Neural cell (in vitro differentiated cells): ENCODE results near the gene SLC22A14. TPM values are rescaled to one million over a fixed set of nuclear protein-coding genes. Genes with fewer than 3 reads are reported as not detected.

Source experiments
- H2AFZ ChIP-seq: fragments of 200-600, 300-800 bp; sonication (generic), shearing (Covaris generic); 2 replicates; pipeline ENCODE4 v1.6.0; 2014; ENCODE audit warnings: low read depth, mild to moderate bottlenecking, antibody characterized with exemption, low read length, moderate library complexity
- H3F3A ChIP-seq: fragments of 200-600 bp; shearing (Covaris generic); 2 replicates; pipeline ENCODE4 v1.6.1; 2016; ENCODE audit warnings: mild to moderate bottlenecking, moderate library complexity, mixed read lengths, antibody characterized with exemption, low read length; ENCODE audit not compliant: insufficient read depth, poor library complexity, severe bottlenecking
- H3K27ac ChIP-seq: fragments of 200-600, 300-800 bp; sonication (generic), shearing (Covaris generic); 2 replicates; pipeline ENCODE4 v1.5.1; 2014; ENCODE audit warnings: mild to moderate bottlenecking, low read length, moderate library complexity
- H3K27me3 ChIP-seq: fragments of 300-800, 200-600 bp; sonication (generic), shearing (Covaris generic); 2 replicates; pipeline ENCODE4 v1.6.0; 2014; ENCODE audit warnings: mild to moderate bottlenecking, low read depth, low read length, moderate library complexity; ENCODE audit not compliant: insufficient read depth
- H3K36me3 ChIP-seq: fragments of 300-800, 200-600 bp; sonication (generic), shearing (Covaris generic); 2 replicates; pipeline ENCODE4 v1.5.1; 2014; ENCODE audit warnings: mild to moderate bottlenecking, antibody characterized with exemption, low read length, moderate library complexity; ENCODE audit not compliant: insufficient read depth
- H3K4me2 ChIP-seq: fragments of 300-800, 200-600 bp; sonication (generic), shearing (Covaris generic); 2 replicates; pipeline ENCODE4 v1.6.0; 2014; ENCODE audit warnings: mild to moderate bottlenecking, low read length
- H3K4me3 ChIP-seq: fragments of 300-800, 200-600 bp; sonication (generic), shearing (Covaris generic); 2 replicates; pipeline ENCODE4 v1.5.1; 2014; ENCODE audit warnings: mild to moderate bottlenecking, low read length, moderate library complexity
- H3K79me2 ChIP-seq: fragments of 200-600 bp; shearing (Covaris generic); replicated peaks from 2 replicates; pipeline ENCODE4 v1.6.0; 2014; ENCODE audit warnings: mild to moderate bottlenecking, low read length, moderate library complexity; ENCODE audit not compliant: insufficient read depth
- H3K9ac ChIP-seq: fragments of 300-800, 200-600 bp; sonication (generic), shearing (Covaris generic); 2 replicates; pipeline ENCODE4 v1.6.1; 2016; ENCODE audit warnings: mild to moderate bottlenecking, low read length, mixed read lengths
- H3K9me2 ChIP-seq: fragments of 200-600 bp; shearing (Covaris generic); 2 replicates; pipeline ENCODE4 v1.6.1; 2016; ENCODE audit warnings: mild to moderate bottlenecking, low read length, mixed read lengths; ENCODE audit not compliant: insufficient read depth
- H3K9me3 ChIP-seq: fragments of 200-600, 300-800 bp; sonication (generic), shearing (Covaris generic); 2 replicates; pipeline ENCODE4 v1.6.1; 2016; ENCODE audit warnings: mild to moderate bottlenecking, mixed run types, low read length, moderate library complexity, mixed read lengths
- H4K20me1 ChIP-seq: fragments of 200-600 bp; shearing (Covaris generic); 2 replicates; pipeline ENCODE4 v1.6.1; 2016; ENCODE audit warnings: mild to moderate bottlenecking, mixed run types; ENCODE audit not compliant: insufficient read depth
- CTCF ChIP-seq: fragments of 450-650 bp; IDR thresholded peaks from 2 replicates; pipeline ENCODE4 v1.5.1; 2014; ENCODE audit warnings: antibody characterized with exemption, mild to moderate bottlenecking, moderate library complexity; ENCODE audit not compliant: poor library complexity, severe bottlenecking
- EP300 ChIP-seq: fragments of 450-650 bp; conservative IDR thresholded peaks from 2 replicates; pipeline ENCODE4 v1.6.1; 2014; ENCODE audit warnings: antibody characterized with exemption, mild to moderate bottlenecking, moderate library complexity; ENCODE audit not compliant: poor library complexity, severe bottlenecking
- EZH2 ChIP-seq: fragments of 200-600, 300-800 bp; shearing (Covaris generic), sonication (generic); IDR thresholded peaks from 2 replicates; pipeline ENCODE4 v1.6.1; 2014; ENCODE audit warnings: antibody characterized with exemption, low read length, borderline replicate concordance, mild to moderate bottlenecking; ENCODE audit not compliant: insufficient read depth, poor library complexity, severe bottlenecking
- MXI1 ChIP-seq: fragments of 450-650 bp; conservative IDR thresholded peaks from 2 replicates; pipeline ENCODE4 v1.6.1; 2014; ENCODE audit warnings: antibody characterized with exemption, mild to moderate bottlenecking; ENCODE audit not compliant: poor library complexity, severe bottlenecking
- POLR2AphosphoS5 ChIP-seq: IDR thresholded peaks from 2 replicates; pipeline ENCODE4 v1.6.1; 2012
- RAD21 ChIP-seq: fragments of 450-650 bp; conservative IDR thresholded peaks from 2 replicates; pipeline ENCODE4 v1.6.1; 2014; ENCODE audit warnings: antibody characterized with exemption, mild to moderate bottlenecking, moderate library complexity
- REST ChIP-seq: IDR thresholded peaks from 2 replicates; pipeline ENCODE4 v1.6.1; 2012; ENCODE audit warnings: borderline replicate concordance
- SMC3 ChIP-seq: fragments of 450-650 bp; conservative IDR thresholded peaks from 2 replicates; pipeline ENCODE4 v1.6.1; 2014; ENCODE audit warnings: antibody characterized with exemption, mild to moderate bottlenecking, moderate library complexity; ENCODE audit not compliant: poor library complexity
- TAF1 ChIP-seq: IDR thresholded peaks from 2 replicates; pipeline ENCODE4 v1.6.1; 2012; ENCODE audit warnings: low read depth
- polyA plus RNA-seq: library from polyadenylated mRNA; depleted of rRNA; stranded (reverse); fragments of >200 nt; gene quantifications from 2 replicates; pipeline ENCODE4 v1.2.3, GENCODE V29; 2014

The SLC22A14 gene
- polyA plus RNA-seq, 1 donor from 2014 or later = 0.25 TPM

GRCh38 chr3:38268087-38268486, 14.0 kb upstream of the SLC22A14 start:
- Histone ChIP-seq H3K79me2 (no peaks in the 10 kb centered on the region), H3K9me3 (no peaks in the 10 kb centered on the region), H3K27ac (no peak overlapping the region), H3K9ac (no peak overlapping the region), H4K20me1 (no peaks in the 10 kb centered on the region), H3K4me3 (no peak overlapping the region), H3K9me2 (no peaks in the 10 kb centered on the region), H3K36me3 (no peaks in the 10 kb centered on the region), H2AFZ (no peak overlapping the region), H3K27me3 (no peaks in the 10 kb centered on the region), H3F3A (no peaks in the 10 kb centered on the region), H3K4me2 (no peak overlapping the region)
- TF ChIP-seq EP300 (no peak), EZH2 (no peak), POLR2AphosphoS5 (no peak), MXI1 (no peak), REST (no peak), SMC3 (no peak), RAD21 (no peak), CTCF (no peak), TAF1 (no peak)

- no peaks in the 10 kb centered on the region for H3K9me2 ChIP-seq
- no peaks in the 10 kb centered on the region for H3K79me2 ChIP-seq
- no peaks in the 10 kb centered on the region for H3K36me3 ChIP-seq
- no peak overlapping the region for H3K27ac ChIP-seq
- H3K9me3 ChIP-seq = no peaks in the 10 kb centered on the region
- H4K20me1 ChIP-seq = no peaks in the 10 kb centered on the region
- TF ChIP-seq POLR2AphosphoS5 (no peak), SMC3 (no peak), RAD21 (no peak)
- H3K9ac ChIP-seq = no peak overlapping the region
- no peak overlapping the region for H2AFZ ChIP-seq
- no peaks in the 10 kb centered on the region for H3K27me3 ChIP-seq
- no peak overlapping the region for H3K4me2 ChIP-seq
- H3F3A ChIP-seq = no peaks in the 10 kb centered on the region
- H3K4me3 ChIP-seq = no peak overlapping the region
These were observed 13.6 kb upstream of the SLC22A14 start for GRCh38 chr3:38268522-38268921.

- H3K9ac ChIP-seq = no peak overlapping the region
- no peaks in the 10 kb centered on the region for H3K9me2 ChIP-seq
These were observed 11.5 kb upstream of the SLC22A14 start for GRCh38 chr3:38270606-38271005.

More at GRCh38 chr3:38270606-38271005, 11.5 kb upstream of the SLC22A14 start:
- H3F3A ChIP-seq = no peaks in the 10 kb centered on the region
- no peaks in the 10 kb centered on the region for H3K36me3 ChIP-seq
- H3K27me3 ChIP-seq = no peaks in the 10 kb centered on the region
- TF ChIP-seq REST = no peak
- no peak for TF ChIP-seq TAF1
- no peak for TF ChIP-seq MXI1
- no peak for TF ChIP-seq EP300
- TF ChIP-seq SMC3 = no peak
- TF ChIP-seq POLR2AphosphoS5 = no peak
- TF ChIP-seq RAD21 = no peak
- no peak for TF ChIP-seq EZH2
- no peak for TF ChIP-seq CTCF
- H2AFZ ChIP-seq = no peak overlapping the region
- H4K20me1 ChIP-seq = no peaks in the 10 kb centered on the region
- no peak overlapping the region for H3K4me2 ChIP-seq
- H3K4me3 ChIP-seq = no peak overlapping the region
- no peaks in the 10 kb centered on the region for H3K79me2 ChIP-seq
- no peak overlapping the region for H3K27ac ChIP-seq
- H3K9me3 ChIP-seq = no peaks in the 10 kb centered on the region
